HK-2 (cell line): ENCODE measurements around the gene RNF213.

Experiments used
- DNase-seq: peaks from one replicate; pipeline ENCODE4 v3.0.0-alpha.2; 2018; ENCODE audit not compliant: unreplicated experiment

RNF213 gene

DNA sequence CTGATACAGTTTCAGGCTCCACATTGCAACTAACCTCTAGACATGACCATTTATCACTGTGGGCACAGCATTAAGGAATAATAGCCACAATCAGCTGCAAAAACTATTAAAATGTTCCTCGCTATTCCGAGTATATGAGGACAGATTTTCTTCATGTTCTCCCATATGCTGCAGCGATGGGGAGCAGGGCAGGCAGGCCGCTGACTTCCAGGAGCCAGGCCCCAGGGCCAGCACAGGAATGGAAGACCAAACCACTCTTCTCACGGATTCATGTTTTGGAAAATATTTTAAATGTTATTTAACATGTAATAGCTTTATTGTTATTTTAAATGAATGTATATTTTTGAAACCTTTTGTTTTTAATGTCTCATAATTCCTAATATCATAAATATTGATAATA, 110.5 kb downstream of the RNF213 start:
- DNase-seq = no peak

DNA sequence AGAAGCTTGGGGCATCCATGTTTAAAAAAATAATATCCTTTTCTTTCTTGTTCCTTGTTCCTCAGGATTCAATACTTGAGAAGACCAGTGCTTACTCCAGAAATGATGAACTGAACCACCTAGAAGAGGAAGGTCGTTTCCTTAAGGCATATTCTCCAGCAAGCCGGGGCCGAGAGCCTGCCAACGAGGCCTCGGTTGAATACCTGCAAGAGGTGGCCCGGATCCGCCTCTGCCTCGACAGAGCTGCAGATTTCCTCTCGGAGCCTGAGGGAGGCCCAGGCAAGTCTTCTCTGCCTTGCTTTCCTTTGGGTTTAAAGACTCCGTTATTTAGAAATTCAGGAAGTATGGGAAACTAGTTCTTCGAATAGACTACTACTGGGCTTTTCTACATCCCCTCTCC, 111.8 kb downstream of the RNF213 start:
- no peak for DNase-seq

- no peak for DNase-seq
Observed at GRCh38 chr17:80372922-80373570, 112.4 kb downstream of the RNF213 start.

DNA sequence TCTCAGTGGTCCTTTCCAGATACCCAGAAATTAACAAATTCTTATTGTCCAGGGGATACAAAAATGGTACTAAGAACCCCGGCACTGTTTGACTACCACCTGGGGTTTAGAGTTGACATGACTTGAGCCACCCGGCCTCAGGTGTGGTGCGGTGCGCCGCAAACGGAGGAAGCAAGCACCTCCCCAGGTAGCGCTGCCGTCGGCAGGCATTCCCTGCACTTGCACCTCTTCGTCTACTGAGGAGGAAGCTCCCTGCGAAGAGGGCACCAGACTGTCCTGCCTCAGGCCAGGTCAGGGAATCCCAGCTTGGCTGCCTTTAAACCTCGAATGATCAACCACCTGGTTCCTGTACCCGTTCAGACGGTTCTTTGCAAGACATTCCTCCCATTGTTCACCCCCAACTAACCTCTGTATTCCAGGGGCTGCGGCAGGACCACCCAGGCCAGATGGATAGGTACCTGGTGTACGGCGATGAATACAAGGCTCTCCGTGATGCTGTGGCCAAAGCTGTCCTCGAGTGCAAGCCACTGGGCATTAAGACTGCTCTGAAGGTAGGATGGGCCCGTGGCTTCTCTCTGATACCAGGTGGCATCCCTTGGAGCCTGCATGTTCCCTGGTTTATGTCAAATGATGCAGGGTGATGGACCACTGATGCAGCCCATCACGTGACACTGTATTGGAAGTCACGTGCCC, 113.5 kb downstream of the RNF213 start:
- DNase-seq = no peak

DNA sequence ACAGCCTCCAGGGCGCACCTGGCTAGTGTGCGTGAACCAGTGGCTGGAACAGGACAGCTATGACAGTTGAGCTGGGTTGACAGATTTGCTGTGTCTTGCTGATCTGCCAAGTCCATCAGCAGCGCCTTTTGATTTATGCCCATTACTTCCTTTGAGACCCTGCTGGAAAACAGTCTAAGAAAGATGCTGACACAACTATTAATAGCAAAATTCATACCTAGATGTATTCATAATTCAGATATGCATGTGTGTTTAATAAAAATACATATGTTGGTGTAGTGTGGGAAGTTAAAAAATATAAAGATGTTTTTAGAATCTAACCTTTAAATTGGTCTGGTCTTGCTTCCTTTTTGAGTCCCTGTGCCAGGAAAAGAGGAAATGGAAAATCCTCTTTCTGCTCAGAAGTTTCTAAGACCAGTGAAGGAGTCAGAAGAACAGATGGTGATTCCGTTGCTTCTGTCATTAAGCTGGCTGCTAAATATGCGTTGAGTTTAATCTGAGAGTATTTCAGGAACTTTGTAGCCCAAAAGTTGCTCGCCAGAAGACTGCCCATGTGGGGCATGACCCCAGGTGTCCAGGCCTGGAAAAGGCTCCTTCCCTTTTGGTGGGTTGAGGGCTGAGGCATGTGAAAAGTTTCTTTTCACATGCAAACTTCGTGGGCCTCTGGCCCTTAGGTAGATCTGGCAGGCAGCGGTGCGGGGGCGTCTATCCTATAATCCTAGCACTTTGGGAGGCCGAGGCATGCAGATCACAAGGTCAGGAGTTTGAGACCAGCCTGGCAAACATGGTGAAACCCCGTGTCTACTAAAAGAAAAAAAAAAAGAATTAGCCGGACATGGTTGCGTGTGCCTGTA, 114.3 kb downstream of the RNF213 start:
- DNase-seq = no peak

- DNase-seq = no peak
Observed at GRCh38 chr17:80376531-80376930, 115.9 kb downstream of the RNF213 start.

DNA sequence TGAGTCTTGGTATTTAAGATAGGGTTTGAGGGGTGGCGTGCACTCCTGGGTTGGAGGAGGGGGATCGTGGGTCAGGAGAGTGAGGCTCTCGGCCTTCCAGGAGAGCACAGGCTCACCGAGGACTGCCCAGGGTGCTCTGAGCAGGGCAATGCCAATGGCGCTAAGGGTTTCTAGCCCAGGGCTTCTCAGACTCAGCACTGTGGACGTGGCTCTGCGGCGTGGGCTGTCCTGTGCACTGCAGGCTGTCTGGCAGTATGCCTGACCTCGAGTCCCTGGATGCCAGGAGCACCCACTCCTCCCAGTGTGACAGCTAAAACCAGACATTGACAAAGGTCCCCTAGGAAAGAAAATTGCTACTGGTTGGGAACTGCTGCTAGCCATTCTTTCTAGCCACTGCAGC, 117.1 kb downstream of the RNF213 start:
- no peak for DNase-seq

- DNase-seq = no peak
Observed at GRCh38 chr17:80379348-80379747, 118.7 kb downstream of the RNF213 start.

- DNase-seq = no peak
Observed at GRCh38 chr17:80380068-80380467, 119.4 kb downstream of the RNF213 start.

- no peak for DNase-seq
Observed at GRCh38 chr17:80380555-80381002, 119.9 kb downstream of the RNF213 start.

GRCh38 chr17:80381416-80381923, 120.8 kb downstream of the RNF213 start:
- no peak for DNase-seq

DNA sequence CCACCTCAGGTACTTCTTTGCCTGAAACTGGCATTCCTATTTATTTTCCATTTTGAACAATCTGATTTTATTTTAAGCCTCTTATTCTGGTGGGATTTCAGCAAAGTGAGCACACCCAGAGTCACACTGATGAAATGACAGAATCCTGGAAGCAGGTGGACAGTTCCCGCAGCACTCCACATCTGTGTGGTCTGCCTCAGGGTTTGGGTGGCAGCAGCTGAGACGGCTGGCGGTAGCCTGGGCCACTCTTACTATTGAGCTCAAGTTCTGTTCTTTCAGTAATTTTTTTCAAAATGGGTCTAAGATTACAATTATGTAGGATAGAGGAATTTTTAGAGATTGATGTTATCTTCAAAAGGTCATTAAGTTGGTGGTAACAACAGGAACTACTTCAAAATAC, 121.8 kb downstream of the RNF213 start:
- no peak for DNase-seq

- no peak for DNase-seq
Observed at GRCh38 chr17:80382956-80383355, 122.3 kb downstream of the RNF213 start.

DNA sequence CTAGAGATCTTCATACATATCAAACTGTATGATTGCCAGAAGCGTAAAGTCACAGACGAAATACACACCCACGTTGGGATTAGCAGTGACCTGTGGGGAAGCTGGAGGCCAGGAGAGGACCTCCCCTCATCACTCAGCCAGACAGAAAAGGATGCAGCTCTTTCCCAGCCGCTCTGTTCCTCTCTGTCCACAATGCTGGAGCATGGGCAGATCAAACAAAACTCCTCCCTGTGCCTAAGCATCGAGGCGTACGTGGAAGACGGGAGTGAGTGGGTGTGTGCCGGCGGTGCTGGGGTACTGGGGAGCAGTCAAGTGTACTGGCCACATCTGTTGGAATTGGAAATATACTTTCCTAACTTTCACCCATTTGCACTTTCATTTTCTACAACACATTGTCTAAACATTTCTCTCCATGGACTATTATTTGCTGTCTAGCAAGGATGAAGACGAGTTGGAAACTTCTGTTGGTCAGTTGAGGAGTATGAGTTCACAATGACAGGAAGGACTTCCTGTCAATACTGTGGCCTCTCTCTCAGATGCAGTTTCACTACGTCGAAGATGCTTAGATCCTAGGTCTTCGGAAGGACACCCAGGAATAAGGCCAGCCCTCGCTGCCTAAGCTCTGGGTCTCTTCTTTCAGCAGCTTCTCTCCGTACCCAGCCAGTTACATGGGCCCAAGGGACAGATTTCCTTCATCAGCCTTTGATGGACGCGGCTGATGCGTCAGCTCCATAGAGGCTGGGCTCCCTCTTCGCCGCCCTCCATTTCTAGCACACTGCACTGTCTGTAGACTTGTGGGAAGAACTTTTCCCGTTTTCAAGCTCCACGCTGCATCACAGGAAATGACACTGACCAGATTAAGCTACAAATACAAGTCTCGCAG, 123.7 kb downstream of the RNF213 start:
- no peak for DNase-seq

- no peak for DNase-seq
Observed at GRCh38 chr17:80385046-80385445, 124.4 kb downstream of the RNF213 start.

- no peak for DNase-seq
Observed at GRCh38 chr17:80386341-80386740, 125.7 kb downstream of the RNF213 start.

DNA sequence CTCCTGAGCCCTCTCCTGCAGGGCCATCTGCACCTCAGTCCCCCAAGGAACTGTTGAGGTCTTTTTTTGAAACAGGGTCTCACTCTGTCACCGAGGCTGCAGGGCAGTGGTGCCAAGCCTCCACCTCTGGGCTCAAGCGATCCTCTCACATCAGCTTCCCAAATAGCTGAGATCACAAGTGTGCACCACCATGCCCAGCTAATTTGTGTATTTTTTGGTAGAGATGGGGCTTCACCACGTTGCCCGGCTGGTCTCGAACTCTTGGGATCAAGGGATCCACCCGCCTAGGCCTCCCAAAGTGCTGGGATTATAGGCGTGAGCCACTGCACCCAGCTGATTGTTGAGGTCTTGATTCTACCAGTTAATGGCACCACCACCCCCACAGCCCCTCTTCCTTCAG, 126.4 kb downstream of the RNF213 start:
- DNase-seq = no peak

DNA sequence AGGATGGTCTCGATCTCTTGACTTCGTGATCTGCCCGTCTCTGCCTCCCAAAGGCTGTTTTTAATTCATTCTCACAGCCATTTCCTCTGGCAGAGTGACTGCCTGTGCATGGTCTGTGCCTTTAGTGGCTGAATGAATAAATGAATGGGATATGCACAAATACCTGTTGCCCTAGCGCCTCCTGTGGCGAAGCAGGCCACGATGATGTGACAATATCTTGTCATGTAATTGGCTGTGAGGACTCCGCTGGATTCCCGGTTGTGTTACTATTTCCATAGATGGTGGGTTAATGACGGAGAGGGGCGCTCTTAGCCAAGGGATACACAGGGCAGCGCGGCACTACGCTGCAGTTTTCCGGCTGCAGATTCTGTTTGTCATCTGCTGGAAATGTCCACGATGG, 127.5 kb downstream of the RNF213 start:
- DNase-seq = no peak

GRCh38 chr17:80388601-80389000, 127.9 kb downstream of the RNF213 start:
- no peak for DNase-seq

DNA sequence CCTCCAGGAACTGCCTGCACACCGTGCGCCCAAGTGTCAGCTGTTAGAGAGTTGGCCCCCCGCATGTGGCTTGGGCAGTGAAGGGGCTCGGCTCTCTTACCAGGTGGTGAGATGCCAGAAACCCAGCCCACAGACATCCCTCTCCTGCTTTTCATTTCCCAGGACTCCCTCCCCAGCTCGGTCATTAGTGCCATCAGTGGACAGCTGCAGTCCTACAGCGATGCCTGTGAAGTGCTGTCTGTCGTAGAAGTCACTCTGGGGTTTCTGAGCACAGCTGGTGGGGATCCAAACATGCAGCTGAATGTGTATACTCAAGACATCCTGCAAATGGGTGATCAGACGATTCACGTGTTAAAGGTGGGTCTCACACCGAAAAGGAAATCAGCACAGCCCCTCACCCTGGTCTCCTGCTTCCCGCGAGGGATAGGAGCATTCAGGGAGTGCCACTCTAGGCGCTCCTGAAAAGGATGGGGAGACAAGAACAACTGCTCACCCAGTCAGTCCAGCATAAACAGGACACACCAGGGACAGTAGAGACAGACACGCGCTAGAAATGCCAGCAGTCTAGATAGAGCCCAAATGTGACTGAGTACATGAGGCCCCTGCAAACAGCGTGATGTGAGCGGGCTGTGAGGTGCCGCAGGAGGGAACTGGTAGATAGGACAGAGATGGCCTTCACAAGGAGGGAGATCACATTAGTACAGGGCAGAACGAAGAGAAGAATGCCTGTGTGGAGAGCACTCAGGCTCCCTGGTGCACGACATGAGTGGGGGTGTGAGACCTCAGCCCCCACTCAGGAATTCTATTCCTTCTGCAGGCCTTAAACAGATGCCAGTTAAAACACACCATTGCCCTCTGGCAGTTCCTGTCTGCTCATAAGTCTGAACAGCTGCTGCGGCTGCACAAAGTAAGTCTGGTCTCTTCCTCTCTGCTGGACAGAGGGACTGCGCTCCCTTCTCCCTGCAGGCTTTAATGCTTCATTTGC, 128.7 kb downstream of the RNF213 start:
- DNase-seq = no peak
